A549 (cell line): ENCODE results near the gene LIMK2. TPM values are rescaled to one million over a fixed set of nuclear protein-coding genes. Genes with fewer than 3 reads are reported as not detected.

Experiments
- ATAC-seq, 2 experiments: fragments of 200-7000 bp in 1 of 2; fragments of >200 bp in 1 of 2; cut with Nextera tagmentation in 1 of 2; cut with Tn5 transposase in 1 of 2; 3 replicates each; pipeline versions ENCODE4 v1.8.0 to v1.9.1; 2018 to 2020; ENCODE audit warnings: mild to moderate bottlenecking in 1 of 2, moderate library complexity in 1 of 2
- CTCF ChIA-PET: fragments of 300-600 bp; sonication (Branson Sonifier 250); formaldehyde crosslinking; extraction: SDS; loops from one replicate; lab custom pipeline; 2021; ENCODE audit warnings: antibody characterized with exemption, inconsistent platforms; lab: Yijun Ruan, JAX
- POLR2A ChIA-PET: fragments of 350-600 bp; formaldehyde crosslinking; extraction: SDS; loops from one replicate; lab custom pipeline; 2021; ENCODE audit warnings: antibody characterized with exemption, inconsistent platforms; lab: Yijun Ruan, JAX
- DNase-seq, 2 experiments: peaks; one replicate each; pipeline versions ENCODE4 v3.0.0 to v3.0.0-alpha.2; 2011 to 2016; ENCODE audit warnings: low read depth in 1 of 2, low spot score in 1 of 2
- FAIRE-seq: peaks from 2 replicates; lab custom pipeline; 2011; peaks lifted over from hg19 to GRCh38; lab: Jason Lieb, UNC
- H3K27ac ChIP-seq, 2 experiments: fragments of >200 bp; sonication (Bioruptor Twin); formaldehyde crosslinking; 3 replicates each; pipeline ENCODE4 v1.5.1; 2016 to 2017
- H3K4me1 ChIP-seq: fragments of >200 bp; sonication (Bioruptor Twin); formaldehyde crosslinking; 3 replicates; pipeline ENCODE4 v1.6.1; 2016
- H3K4me2 ChIP-seq: fragments of >200 bp; sonication (Bioruptor Twin); formaldehyde crosslinking; 3 replicates; pipeline ENCODE4 v1.6.1; 2016
- H3K4me3 ChIP-seq: fragments of >200 bp; sonication (Bioruptor Twin); formaldehyde crosslinking; 3 replicates; pipeline ENCODE4 v1.5.1; 2016
- H3K9me3 ChIP-seq: fragments of >200 bp; sonication (Bioruptor Twin); formaldehyde crosslinking; 3 replicates; pipeline ENCODE4 v1.6.1; 2016
- EHMT2 ChIP-seq: fragments of 200-600 bp; sonication (generic); IDR thresholded peaks from 2 replicates; pipeline ENCODE4 v1.6.1; 2016; ENCODE audit warnings: antibody characterized with exemption, low read depth, mild to moderate bottlenecking, moderate library complexity
- FOSL2 ChIP-seq, 2 experiments: fragments of 450-650 bp in 1 of 2; fragments of >200 bp in 1 of 2; sonication (Bioruptor Twin) in 1 of 2; formaldehyde crosslinking; IDR thresholded peaks; 2 replicates each; pipeline versions ENCODE4 v1.5.0 to v1.6.1; 2016 to 2020; ENCODE audit warnings: mild to moderate bottlenecking in 1 of 2, moderate library complexity in 1 of 2
- FOXS1 ChIP-seq: fragments of 250-450 bp; sonication (Bioruptor Pico); IDR thresholded peaks from 2 replicates; pipeline ENCODE4 v1.5.0; 2020; ENCODE audit warnings: mild to moderate bottlenecking, moderate library complexity
- HDAC2 ChIP-seq: fragments of 200-600 bp; sonication (generic); IDR thresholded peaks from 2 replicates; pipeline ENCODE4 v1.6.1; 2016
- JUN ChIP-seq, 2 experiments: fragments of >200 bp; sonication (Bioruptor Twin); formaldehyde crosslinking; IDR thresholded peaks; 2 replicates in 1 of 2; 3 replicates in 1 of 2; pipeline ENCODE4 v1.6.1; 2016 to 2017
- MAZ ChIP-seq: fragments of 150-350 bp; IDR thresholded peaks from 2 replicates; pipeline ENCODE4 v1.6.1; 2014; ENCODE audit warnings: antibody characterized with exemption, low read depth, low read length, borderline replicate concordance
- RNF2 ChIP-seq: fragments of 200-600 bp; sonication (generic); IDR thresholded peaks from 2 replicates; pipeline ENCODE4 v1.6.1; 2016; ENCODE audit warnings: low read depth, mild to moderate bottlenecking, antibody characterized with exemption, moderate library complexity, borderline replicate concordance
- SMC3 ChIP-seq: fragments of >200 bp; sonication (Bioruptor Twin); formaldehyde crosslinking; IDR thresholded peaks from 3 replicates; pipeline ENCODE4 v1.6.1; 2018; ENCODE audit warnings: inconsistent platforms
- ZC3H11A ChIP-seq: fragments of 450-650 bp; IDR thresholded peaks from 2 replicates; pipeline ENCODE4 v1.6.1; 2014; ENCODE audit warnings: antibody characterized with exemption, mild to moderate bottlenecking
- WGBS: methylation state at CpG from one replicate; pipeline ENCODE4 v1.1.6; 2017; ENCODE audit errors: missing lambda C conversion rate; 5-methylcytosine and 5-hydroxymethylcytosine counted together
- polyA plus RNA-seq, 4 experiments: library from polyadenylated mRNA; depleted of rRNA in 3 of 4; stranded (reverse); fragments of >200 nt; fragmentation: RNase III in 1 of 4; extraction: RNeasy Plus Mini Kit Qiagen cat#74134 plus additional on column Dnase treatment in 1 of 4; gene quantifications; 2 replicates in 3 of 4; 3 replicates in 1 of 4; pipeline ENCODE4 v1.2.3, GENCODE V29; 2011 to 2017
- small RNA-seq, 6 experiments: library from RNA; depleted of rRNA; stranded (forward); fragments of <200 nt; gene quantifications; one replicate each; pipeline ENCODE3, GENCODE V24; 2012
- TF ChIP-seq, protein P1 (sequence below): fragments of 450-650 bp; IDR thresholded peaks from 2 replicates; pipeline ENCODE4 v1.6.1; 2014; ENCODE audit warnings: antibody characterized with exemption
- TF ChIP-seq, protein P2 (sequence below): fragments of >200 bp; sonication (Bioruptor Twin); formaldehyde crosslinking; IDR thresholded peaks from 3 replicates; pipeline ENCODE4 v1.5.1; 2016
- TF ChIP-seq, protein P3 (sequence below): IDR thresholded peaks from 2 replicates; pipeline ENCODE4 v1.6.1; 2012

LIMK2 gene
- polyA plus RNA-seq, 2 of the 4 experiments (the other 2 are of a cell fraction), result 3.1 to 6.9 TPM

DNA sequence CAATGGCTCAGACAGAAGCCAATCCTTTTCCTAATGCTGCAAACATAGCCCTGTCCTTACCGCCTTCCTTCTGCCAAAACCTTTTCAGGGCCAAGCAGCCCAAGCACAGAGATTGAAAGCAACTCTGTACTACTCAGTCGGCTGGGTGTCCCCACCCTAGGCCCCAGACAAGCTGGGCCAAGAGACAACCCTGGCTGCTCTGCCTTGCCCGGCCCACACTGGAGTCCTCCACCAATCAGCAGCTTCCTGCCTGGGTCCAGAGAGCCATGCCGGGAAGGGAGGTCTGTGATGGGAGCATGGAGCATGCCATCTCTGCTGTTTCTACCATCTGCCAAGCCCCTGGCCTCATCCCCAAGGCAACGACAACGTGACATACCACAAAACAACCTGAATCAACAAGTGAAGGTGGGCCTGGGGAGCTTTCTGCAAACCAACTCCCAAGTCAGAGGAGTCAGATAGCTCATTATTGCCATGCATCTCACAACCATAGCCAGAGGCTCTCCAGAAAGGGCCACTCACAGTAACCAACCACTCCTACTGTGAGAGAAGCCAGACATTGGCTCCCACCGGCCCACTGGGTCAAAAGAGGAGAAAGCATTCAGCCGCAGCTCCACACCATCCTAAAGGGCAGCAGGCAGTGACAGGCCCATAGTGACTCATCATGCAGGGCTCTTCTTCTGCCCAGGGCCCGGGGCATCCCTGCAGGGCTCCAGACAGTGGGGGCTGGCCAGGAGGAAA is 115.9 kb downstream of the LIMK2 start:
- no peak for DNase-seq
- POLR2A ChIA-PET, result interaction anchor here (0.9 kb wide), 1 partner anchor 18 kb away, joined by 4 read pairs; no protein-coding TSS in a partner anchor
- no peak for TF ChIP-seq ZC3H11A
- Histone ChIP-seq H3K4me2 (no peak overlapping the region), H3K27ac (no peak overlapping the region), H3K9me3 (no peaks in the 10 kb centered on the region), H3K4me1 (no peaks in the 10 kb centered on the region), H3K4me3 (no peak overlapping the region)
- CTCF ChIA-PET, result interaction anchor here (0.5 to 5.8 kb wide), 3 partner anchors 15 to 212 kb away, joined by 3 to 43 read pairs (median 5); no protein-coding TSS in a partner anchor
- no peak for FAIRE-seq
- ATAC-seq, result no peak; a peak in 1 of 6 replicates
- 82% methylated on average over 9 of the region's 9 CpGs for WGBS

DNA sequence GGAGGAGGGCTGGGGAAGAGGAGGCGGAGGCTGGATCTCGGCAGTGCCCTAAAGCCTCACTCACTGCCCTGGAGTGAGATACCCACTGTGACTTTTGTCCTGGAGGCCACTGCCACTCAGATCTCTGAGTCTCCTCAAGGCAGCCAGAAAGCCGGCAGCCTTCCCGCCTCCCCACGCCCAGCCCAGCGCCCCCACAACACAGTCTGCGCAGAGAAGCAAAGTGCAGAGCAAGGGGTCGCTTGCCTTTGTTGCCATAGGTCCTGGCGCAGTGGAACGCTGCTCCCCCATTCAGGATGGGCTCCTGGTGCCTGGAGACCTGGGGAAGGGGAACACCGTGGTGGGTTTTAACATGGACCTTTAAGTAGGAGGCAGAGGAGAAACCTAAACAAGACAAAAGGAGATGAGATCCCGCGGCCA is 116.5 kb downstream of the LIMK2 start:
- Histone ChIP-seq H3K27ac (no peak overlapping the region), H3K9me3 (no peaks in the 10 kb centered on the region), H3K4me2 (no peak overlapping the region), H3K4me1 (no peaks in the 10 kb centered on the region), H3K4me3 (no peak overlapping the region)
- no peak for DNase-seq
- 95% methylated on average over 6 of the region's 13 CpGs for WGBS
- ChIA-PET POLR2A (no interaction called here), CTCF (interaction anchor here (1.5 to 5.8 kb wide), 2 partner anchors 16 kb away, joined by 5 to 43 read pairs; no protein-coding TSS in a partner anchor)
- TF ChIP-seq HDAC2, result no peak
- TF ChIP-seq FOSL2 (IDR thresholded peaks at IDR 0.05), result no peak
- TF ChIP-seq FOSL2 (CRISPR knock-in tag; IDR thresholded peaks at IDR 0.05), result no peak
- TF ChIP-seq FOXS1 (CRISPR knock-in tag), result no peak
- TF ChIP-seq, protein P1, sequence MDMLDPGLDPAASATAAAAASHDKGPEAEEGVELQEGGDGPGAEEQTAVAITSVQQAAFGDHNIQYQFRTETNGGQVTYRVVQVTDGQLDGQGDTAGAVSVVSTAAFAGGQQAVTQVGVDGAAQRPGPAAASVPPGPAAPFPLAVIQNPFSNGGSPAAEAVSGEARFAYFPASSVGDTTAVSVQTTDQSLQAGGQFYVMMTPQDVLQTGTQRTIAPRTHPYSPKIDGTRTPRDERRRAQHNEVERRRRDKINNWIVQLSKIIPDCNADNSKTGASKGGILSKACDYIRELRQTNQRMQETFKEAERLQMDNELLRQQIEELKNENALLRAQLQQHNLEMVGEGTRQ, result no peak
- no peak for TF ChIP-seq ZC3H11A
- TF ChIP-seq, protein P2, sequence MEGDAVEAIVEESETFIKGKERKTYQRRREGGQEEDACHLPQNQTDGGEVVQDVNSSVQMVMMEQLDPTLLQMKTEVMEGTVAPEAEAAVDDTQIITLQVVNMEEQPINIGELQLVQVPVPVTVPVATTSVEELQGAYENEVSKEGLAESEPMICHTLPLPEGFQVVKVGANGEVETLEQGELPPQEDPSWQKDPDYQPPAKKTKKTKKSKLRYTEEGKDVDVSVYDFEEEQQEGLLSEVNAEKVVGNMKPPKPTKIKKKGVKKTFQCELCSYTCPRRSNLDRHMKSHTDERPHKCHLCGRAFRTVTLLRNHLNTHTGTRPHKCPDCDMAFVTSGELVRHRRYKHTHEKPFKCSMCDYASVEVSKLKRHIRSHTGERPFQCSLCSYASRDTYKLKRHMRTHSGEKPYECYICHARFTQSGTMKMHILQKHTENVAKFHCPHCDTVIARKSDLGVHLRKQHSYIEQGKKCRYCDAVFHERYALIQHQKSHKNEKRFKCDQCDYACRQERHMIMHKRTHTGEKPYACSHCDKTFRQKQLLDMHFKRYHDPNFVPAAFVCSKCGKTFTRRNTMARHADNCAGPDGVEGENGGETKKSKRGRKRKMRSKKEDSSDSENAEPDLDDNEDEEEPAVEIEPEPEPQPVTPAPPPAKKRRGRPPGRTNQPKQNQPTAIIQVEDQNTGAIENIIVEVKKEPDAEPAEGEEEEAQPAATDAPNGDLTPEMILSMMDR, result no peak
- no peak for TF ChIP-seq SMC3
- no peak for TF ChIP-seq MAZ
- TF ChIP-seq RNF2, result no peak
- TF ChIP-seq EHMT2, result no peak
- TF ChIP-seq, protein P3, sequence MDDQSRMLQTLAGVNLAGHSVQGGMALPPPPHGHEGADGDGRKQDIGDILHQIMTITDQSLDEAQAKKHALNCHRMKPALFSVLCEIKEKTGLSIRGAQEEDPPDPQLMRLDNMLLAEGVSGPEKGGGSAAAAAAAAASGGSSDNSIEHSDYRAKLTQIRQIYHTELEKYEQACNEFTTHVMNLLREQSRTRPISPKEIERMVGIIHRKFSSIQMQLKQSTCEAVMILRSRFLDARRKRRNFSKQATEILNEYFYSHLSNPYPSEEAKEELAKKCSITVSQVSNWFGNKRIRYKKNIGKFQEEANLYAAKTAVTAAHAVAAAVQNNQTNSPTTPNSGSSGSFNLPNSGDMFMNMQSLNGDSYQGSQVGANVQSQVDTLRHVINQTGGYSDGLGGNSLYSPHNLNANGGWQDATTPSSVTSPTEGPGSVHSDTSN, result no peak
- no peak for FAIRE-seq
- ATAC-seq, result no peak

DNA sequence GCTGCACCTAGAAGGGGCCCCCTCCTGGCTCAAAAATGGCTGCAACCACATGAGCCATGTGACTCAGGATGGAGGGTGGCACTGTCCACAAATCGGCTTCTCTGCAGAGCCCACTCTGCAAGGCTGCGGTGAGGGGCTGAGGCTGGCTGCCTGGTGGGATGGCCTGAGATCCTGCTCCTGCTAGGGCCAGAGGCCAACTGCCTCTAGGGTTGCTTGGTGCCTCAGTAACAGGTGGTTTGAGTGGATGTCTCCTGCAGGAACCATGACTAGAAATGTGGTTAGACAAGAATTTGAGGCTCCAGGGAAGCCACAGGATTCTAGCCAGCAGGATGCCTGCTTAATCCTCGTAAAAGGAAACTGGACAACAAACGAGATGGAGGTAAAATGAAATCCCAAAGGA is 116.9 kb downstream of the LIMK2 start:
- no peak for TF ChIP-seq SMC3
- TF ChIP-seq JUN (IDR thresholded peaks at IDR 0.05), result no peak
- no peaks in the 10 kb centered on the region for H3K9me3 ChIP-seq
- no peak for DNase-seq
- H3K27ac ChIP-seq, result no peak overlapping the region
- CTCF ChIA-PET, result no interaction called here
- no peak for FAIRE-seq
- POLR2A ChIA-PET, result no interaction called here
- no peaks in the 10 kb centered on the region for H3K4me1 ChIP-seq
- ATAC-seq, result no peak
- no peak overlapping the region for H3K4me2 ChIP-seq
- WGBS, result 73% methylated on average over 2 of the region's 4 CpGs
- H3K4me3 ChIP-seq, result no peak overlapping the region

Small RNA genes lying within 50 kb of the gene (small RNA-seq; reads per million reads assigned to genes)
- 0 reads per million in 6 experiments for gene RF00019
- 0 reads per million in 6 experiments for gene RNA5SP496
- gene RNU6-1128P, result 0 to 2.1 (median 0) reads per million in 6 experiments

Other genes with a start within 250 kb of the LIMK2 start
- 16.0 and 28.1 TPM in 2 replicates for gene MORC2, start 243.5 kb upstream of the LIMK2 start, polyA plus RNA-seq (2011; rRNA removed)
- gene MORC2, start 243.5 kb upstream of the LIMK2 start, polyA plus RNA-seq (2017; fragmentation: RNase III; extraction: RNeasy Plus Mini Kit Qiagen cat#74134 plus additional on column Dnase treatment), result 14.8 to 18.0 TPM (median 16.6 TPM) in 3 replicates
- gene TUG1, start 243.0 kb upstream of the LIMK2 start, polyA plus RNA-seq (2011; rRNA removed), result 104 and 120 TPM in 2 replicates
- gene TUG1, start 243.0 kb upstream of the LIMK2 start, polyA plus RNA-seq (2017; fragmentation: RNase III; extraction: RNeasy Plus Mini Kit Qiagen cat#74134 plus additional on column Dnase treatment), result 29.9 to 33.5 TPM (median 32.1 TPM) in 3 replicates
- 7.0 and 12.7 TPM in 2 replicates for gene SMTN, start 131.0 kb upstream of the LIMK2 start, polyA plus RNA-seq (2011; rRNA removed)
- gene SMTN, start 131.0 kb upstream of the LIMK2 start, polyA plus RNA-seq (2017; fragmentation: RNase III; extraction: RNeasy Plus Mini Kit Qiagen cat#74134 plus additional on column Dnase treatment), result 33.1 to 37.3 TPM (median 34.9 TPM) in 3 replicates
- 14.2 and 15.3 TPM in 2 replicates for gene SELENOM, start 104.7 kb upstream of the LIMK2 start, polyA plus RNA-seq (2011; rRNA removed)
- gene SELENOM, start 104.7 kb upstream of the LIMK2 start, polyA plus RNA-seq (2017; fragmentation: RNase III; extraction: RNeasy Plus Mini Kit Qiagen cat#74134 plus additional on column Dnase treatment), result 46.4 to 50.2 TPM (median 46.5 TPM) in 3 replicates
- gene INPP5J, start 89.3 kb upstream of the LIMK2 start, polyA plus RNA-seq (2011; rRNA removed), result 0.70 and 0.98 TPM in 2 replicates
- gene INPP5J, start 89.3 kb upstream of the LIMK2 start, polyA plus RNA-seq (2017; fragmentation: RNase III; extraction: RNeasy Plus Mini Kit Qiagen cat#74134 plus additional on column Dnase treatment), result 1.3 to 1.8 TPM (median 1.5 TPM) in 3 replicates
- not detected in 2 replicates for gene PLA2G3, start 71.8 kb upstream of the LIMK2 start, polyA plus RNA-seq (2011; rRNA removed)
- not detected in 3 replicates for gene PLA2G3, start 71.8 kb upstream of the LIMK2 start, polyA plus RNA-seq (2017; fragmentation: RNase III; extraction: RNeasy Plus Mini Kit Qiagen cat#74134 plus additional on column Dnase treatment)
- 23.5 and 25.5 TPM in 2 replicates for gene RNF185, start 52.1 kb upstream of the LIMK2 start, polyA plus RNA-seq (2011; rRNA removed)
- gene RNF185, start 52.1 kb upstream of the LIMK2 start, polyA plus RNA-seq (2017; fragmentation: RNase III; extraction: RNeasy Plus Mini Kit Qiagen cat#74134 plus additional on column Dnase treatment), result 12.9 to 14.6 TPM (median 14.0 TPM) in 3 replicates
- gene PIK3IP1, start 80.2 kb downstream of the LIMK2 start, polyA plus RNA-seq (2011; rRNA removed), result 1.4 and 1.6 TPM in 2 replicates
- 0.90 to 1.1 TPM (median 0.93 TPM) in 3 replicates for gene PIK3IP1, start 80.2 kb downstream of the LIMK2 start, polyA plus RNA-seq (2017; fragmentation: RNase III; extraction: RNeasy Plus Mini Kit Qiagen cat#74134 plus additional on column Dnase treatment)
- gene PATZ1, start 134.0 kb downstream of the LIMK2 start, polyA plus RNA-seq (2011; rRNA removed), result 16.4 and 18.6 TPM in 2 replicates
- gene PATZ1, start 134.0 kb downstream of the LIMK2 start, polyA plus RNA-seq (2017; fragmentation: RNase III; extraction: RNeasy Plus Mini Kit Qiagen cat#74134 plus additional on column Dnase treatment), result 15.4 to 19.3 TPM (median 18.2 TPM) in 3 replicates
- 76.1 and 77.5 TPM in 2 replicates for gene DRG1, start 187.3 kb downstream of the LIMK2 start, polyA plus RNA-seq (2011; rRNA removed)
- gene DRG1, start 187.3 kb downstream of the LIMK2 start, polyA plus RNA-seq (2017; fragmentation: RNase III; extraction: RNeasy Plus Mini Kit Qiagen cat#74134 plus additional on column Dnase treatment), result 87.9 to 90.4 TPM (median 89.7 TPM) in 3 replicates